HG03558 (cell line): Measurements from ENCODE around the gene ANKRD16.
"Not testable (repeated sequence)": the region's sequence is repeated elsewhere in the genome, so short reads cannot be mapped to it uniquely, and the experiment has no call there.

Source experiments
- ATAC-seq: cut with Tn5 transposase; IDR thresholded peaks from one replicate; pipeline ENCODE4 v1.9.1; 2021; ENCODE audit warnings: moderate number of reproducible peaks; ENCODE audit not compliant: unreplicated experiment; ENCODE audit errors: extremely low read depth

The ANKRD16 gene

GRCh38 chr10:5885619-5886018 is 4.1 kb downstream of the ANKRD16 start:
- no peak for ATAC-seq

- no peak for ATAC-seq
These were observed 6.7 kb downstream of the ANKRD16 start for GRCh38 chr10:5882961-5883360.

DNA sequence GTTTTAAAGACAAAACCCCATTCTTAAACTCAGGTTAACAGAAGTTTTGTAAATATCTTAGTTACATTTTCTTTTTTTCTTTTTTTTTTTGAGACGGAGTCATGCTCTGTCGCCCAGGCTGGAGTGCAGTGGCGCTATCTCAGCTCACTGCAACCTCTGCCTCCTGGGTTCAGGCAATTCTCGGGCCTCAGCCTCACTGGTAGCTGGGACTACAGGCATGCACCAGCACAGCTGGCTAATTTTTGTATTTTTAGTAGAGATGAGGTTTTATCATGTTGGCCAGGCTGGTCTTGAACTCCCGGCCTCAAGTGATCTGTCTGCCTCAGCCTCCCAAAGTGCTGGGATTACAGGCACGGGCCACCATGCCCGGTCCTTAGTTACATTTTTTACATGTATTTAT is 12.7 kb downstream of the ANKRD16 start:
- not testable (repeated sequence) for ATAC-seq

- ATAC-seq: no peak
These were observed 13.4 kb downstream of the ANKRD16 start for GRCh38 chr10:5876181-5876768.

DNA sequence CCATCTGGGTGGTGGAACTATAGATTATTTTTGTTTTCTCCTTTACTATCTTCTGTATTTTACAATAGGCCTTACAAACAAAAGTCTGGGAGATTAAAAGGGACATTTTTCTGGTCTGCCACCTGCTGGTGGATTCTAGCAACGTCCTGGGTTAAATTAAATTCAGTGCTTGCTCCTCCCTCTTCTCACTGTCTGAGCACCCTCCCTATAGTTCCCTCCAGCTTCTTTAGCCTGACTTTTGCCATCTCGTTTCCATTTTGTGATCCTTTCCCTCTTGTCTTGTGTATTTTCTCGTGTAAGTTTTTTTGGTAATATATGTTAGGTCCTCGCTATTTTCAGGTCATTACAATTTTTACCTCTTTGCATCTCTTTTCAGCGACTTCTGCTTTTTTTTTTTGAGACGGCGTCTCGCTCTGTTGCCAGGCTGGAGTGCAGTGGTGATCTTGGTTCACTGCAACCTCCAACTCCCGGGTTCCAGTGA is 16.1 kb downstream of the ANKRD16 start:
- no peak for ATAC-seq

- ATAC-seq: no peak
These were observed 18.1 kb downstream of the ANKRD16 start for GRCh38 chr10:5871596-5871995.

GRCh38 chr10:5869156-5869555 is 20.5 kb downstream of the ANKRD16 start:
- no peak for ATAC-seq

- not testable (repeated sequence) for ATAC-seq
These were observed 21.3 kb downstream of the ANKRD16 start for GRCh38 chr10:5868383-5868782.

GRCh38 chr10:5867091-5867615 is 22.5 kb downstream of the ANKRD16 start:
- not testable (repeated sequence) for ATAC-seq

- not testable (repeated sequence) for ATAC-seq
These were observed 23.1 kb downstream of the ANKRD16 start for GRCh38 chr10:5866451-5867081.

DNA sequence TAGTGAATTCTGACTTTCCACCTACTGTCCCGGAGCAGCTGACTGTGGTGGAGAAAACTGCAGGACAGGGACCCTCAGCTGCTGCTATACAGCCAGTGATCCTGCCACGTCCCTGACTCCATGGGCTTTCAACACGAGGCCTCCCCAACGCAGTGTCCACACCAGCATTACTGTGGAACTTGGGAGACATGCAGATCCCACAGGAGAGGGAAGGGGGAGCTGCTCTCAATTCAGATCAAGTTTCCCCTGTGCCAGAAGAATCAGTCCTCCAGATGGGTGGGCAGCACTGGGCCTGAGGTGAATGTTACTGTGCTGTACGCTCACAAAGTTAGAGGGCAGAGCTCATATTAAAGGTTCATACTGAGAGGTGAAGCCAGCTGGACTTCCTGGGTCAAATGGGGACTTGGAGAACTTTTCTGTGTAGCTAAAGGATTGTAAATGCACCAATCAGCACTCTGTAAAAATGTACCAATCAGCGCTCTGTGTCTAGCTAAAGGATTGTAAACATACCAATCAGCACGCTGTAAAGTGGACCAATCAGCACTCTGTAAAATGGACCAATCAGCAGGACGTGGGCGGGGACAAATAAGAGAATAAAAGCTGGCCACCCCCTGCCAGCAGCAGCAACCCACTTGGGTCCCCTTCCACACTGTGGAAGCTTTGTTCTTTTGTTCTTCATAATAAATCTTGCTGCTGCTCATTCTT is 26.6 kb downstream of the ANKRD16 start:
- ATAC-seq: not testable (repeated sequence)

DNA sequence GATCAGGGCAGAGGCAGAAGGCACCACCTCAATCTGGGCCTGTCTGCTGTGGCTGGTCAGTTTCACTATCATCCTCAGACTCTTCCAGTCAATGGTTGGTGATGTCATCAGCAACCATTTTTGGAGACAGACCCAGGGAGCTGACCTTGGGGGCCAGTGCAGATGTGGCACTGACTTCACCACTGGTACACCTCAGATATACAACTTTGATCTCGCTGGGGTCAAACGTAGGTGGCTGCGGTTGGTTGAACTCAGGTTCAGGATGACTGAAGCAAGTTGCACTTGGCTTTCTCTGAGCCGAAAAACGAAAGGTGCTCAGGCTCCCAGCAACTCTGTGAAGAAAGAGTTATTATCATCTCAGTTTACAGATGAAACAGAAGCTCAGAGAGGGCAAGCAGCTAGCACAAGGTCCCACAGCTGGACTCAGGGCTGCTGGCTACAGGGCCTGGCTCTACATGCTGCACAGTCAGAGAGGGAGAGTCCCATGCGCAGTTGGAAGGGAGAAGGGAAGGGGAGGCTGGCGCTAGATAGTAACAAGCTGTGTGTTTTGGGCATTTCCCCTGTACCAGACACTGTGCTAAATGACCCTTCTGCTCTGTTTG is 27.2 kb downstream of the ANKRD16 start:
- ATAC-seq: peak; percentile 94

GRCh38 chr10:5860066-5860465 is 29.6 kb downstream of the ANKRD16 start:
- ATAC-seq: no peak

DNA sequence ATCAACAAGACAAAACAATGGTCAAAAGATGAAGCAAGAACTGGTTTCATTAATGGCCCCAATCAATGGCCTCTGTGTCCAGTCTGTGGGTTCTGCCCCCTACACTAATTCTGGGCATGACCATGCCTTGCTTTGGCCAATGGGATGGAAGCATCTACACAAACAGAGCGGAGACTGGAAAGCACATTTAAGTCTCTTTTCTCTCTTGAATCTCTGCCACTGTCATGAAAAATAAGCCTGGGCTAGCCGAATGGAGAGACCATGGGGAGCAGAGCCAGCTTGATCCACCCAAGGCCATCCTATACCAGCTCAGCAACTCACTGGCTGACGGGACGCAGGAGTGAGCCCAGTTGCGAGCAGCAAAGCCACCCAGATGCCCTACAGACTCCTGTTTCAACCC is 30.9 kb downstream of the ANKRD16 start:
- ATAC-seq: no peak

DNA sequence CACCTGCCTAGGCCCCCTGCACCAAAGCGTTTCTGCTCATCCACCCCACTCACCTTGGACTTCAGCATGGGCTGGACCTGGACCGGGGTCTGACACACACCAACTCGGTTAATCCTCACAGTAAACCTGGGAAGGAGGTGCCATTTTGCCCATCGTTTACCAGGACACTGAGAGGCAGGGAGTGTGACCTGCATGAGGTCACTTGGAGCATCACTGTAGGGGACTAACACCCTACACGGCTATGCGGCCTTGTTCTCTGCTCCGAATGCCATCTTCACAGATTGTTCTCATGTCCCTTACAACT is 33.0 kb downstream of the ANKRD16 start:
- no peak for ATAC-seq

DNA sequence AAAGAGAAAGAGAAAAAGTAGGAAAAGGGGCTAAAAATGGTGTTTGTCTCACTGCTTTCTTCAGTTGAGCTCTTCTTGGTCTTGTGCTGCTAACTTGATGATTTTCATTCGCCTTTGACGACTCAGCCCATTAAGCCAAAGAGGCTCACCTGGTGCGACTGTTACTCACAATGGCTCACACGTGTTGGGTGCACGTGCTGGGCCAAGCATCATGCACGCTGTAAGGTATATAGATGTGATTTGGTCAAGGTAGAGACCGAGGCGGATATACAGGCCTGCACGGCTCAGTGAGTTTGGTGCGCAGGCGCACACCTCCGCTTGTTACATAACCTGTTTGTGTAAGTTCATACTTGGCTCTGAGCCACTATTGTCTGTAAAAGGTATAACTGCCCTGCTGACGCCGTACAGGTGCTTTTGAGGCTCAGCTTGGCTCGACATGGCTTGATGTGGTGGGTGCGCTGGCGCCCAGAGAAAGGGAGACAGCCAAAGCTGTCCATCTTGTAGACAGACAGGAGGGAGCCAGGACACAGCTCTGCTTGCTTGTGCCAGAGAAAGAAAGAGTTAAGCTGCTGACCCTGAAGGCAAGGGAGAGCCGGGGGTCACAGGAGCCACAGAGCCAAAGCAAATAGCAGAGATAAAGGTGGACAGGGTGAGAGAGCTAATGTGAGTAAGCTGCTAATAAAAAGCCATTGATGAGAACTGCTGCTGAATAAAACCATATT is 33.6 kb downstream of the ANKRD16 start:
- no peak for ATAC-seq

DNA sequence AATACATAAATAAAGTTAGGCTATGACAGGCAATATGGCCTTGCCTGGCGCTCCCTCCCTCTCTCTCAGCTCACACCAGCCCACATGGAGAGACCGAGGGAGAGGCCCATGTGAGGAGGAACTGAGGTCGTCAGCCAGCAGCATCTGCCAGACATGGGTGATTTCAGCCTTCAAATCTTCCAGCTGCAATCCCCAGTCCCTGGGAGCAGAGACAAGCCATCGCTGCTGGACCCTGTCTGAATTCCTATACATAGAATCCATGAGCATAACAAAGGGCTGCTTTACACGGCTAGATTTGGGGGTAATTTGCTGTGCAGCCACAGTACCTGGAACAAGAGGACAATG is 35.6 kb downstream of the ANKRD16 start:
- no peak for ATAC-seq

DNA sequence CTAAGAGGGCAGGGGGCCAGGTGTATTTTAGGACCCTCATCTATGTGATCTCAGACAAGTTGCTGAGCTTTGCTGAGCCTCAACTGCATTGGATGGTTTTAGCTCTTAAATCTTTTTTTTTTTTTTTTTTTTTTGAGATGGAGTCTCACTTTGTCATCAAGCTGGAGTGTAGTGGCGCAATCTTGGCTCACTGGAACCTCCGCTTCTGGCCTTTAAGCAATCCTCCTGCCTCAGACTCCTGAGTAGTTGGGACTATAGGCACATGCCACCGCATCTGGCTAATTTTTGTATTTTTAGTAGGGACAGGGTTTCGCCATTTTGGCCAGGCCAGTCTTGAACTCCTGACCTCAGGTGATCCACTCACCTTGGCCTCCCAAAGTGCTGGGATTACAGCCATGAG is 43.0 kb downstream of the ANKRD16 start:
- not testable (repeated sequence) for ATAC-seq

DNA sequence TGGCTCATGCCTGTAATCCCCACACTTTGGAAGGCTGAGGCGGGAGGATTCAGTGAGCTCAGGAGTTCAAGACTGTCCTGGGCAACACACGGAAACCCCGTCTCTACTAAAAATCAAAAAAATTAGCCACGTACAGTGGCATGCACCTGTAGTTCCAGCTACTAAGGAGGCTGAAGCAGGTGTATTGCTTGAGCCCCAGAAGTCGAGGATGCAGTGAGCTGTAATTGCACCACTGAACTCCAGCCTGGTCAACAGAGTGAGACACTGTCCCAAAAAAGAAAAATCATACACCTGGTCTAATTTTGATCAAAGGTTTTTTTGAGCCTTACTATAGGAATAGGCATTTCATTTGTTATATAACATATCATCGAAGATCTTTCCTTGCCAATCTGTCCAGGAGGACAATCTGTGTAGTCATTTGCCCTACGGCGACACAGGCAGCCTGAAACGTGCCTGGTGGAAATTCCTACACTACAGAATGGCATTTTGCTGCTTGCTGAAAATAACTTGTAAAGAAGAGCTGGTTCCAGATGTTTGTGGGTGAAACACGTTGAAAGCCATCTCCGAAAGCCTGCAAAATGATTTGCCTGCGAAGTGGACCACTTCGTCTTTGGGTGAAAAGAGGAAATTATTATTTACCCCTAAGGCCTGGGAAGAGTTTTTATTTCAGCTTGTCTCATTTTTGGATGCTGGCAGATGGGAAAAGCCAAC is 45.2 kb downstream of the ANKRD16 start:
- no peak for ATAC-seq
